Fibroblast of mammary gland (primary cell): ENCODE measurements around the gene KRT9.

Experiments
- DNase-seq: peaks from one replicate; pipeline ENCODE4 v3.0.0-alpha.2; 2010; ENCODE audit warnings: low read depth
- H3K4me3 ChIP-seq: 2 replicates; pipeline ENCODE4 v1.5.1; 2011; ENCODE audit warnings: low read depth, mild to moderate bottlenecking, low read length, moderate library complexity; ENCODE audit not compliant: control insufficient read depth
- CTCF ChIP-seq: conservative IDR thresholded peaks from 2 replicates; pipeline ENCODE4 v1.5.1; 2011; ENCODE audit warnings: low read depth, low read length, inconsistent platforms; ENCODE audit not compliant: control insufficient read depth, insufficient read depth

KRT9 gene

DNA sequence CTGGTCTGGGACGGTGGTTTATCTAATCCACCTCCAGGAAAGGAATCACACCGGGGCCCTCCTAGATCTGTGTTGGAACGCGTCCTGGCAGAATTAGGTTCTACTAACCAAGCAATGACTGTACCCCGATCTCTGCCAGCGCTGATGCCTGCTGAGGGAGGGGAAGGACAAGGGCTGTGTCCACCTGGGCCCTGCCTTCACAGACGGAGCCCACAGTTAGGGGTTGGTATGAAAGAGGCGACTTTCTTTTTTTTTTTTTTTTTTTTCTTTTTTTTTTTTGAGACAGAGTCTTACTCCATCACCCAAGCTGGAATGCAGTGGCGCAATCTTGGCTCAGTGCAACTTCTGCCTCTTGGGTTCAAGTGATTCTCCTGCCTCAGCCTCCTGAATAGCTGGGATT is 33.9 kb downstream of the KRT9 start:
- H3K4me3 ChIP-seq = no peak overlapping the region
- no peak for TF ChIP-seq CTCF
- peak; percentile 25 for DNase-seq

DNA sequence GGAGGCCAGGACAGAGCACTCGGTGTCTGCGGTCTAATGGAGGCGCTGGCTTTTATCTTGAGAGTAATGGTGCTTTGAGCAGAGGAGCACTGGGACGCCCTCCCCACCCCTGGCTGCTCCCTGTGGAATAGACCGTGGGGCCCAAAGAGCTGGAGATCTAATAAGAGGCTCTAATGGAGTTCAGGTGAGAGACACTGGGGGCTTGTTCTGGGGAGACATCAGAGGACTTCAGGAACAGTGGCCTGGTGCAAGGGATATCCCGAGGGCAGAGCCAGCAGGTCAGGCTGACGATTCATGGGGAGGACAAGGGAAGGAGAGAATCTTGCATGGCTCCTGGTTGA is 34.3 kb downstream of the KRT9 start:
- no peak for DNase-seq
- H3K4me3 ChIP-seq = no peak overlapping the region
- no peak for TF ChIP-seq CTCF

DNA sequence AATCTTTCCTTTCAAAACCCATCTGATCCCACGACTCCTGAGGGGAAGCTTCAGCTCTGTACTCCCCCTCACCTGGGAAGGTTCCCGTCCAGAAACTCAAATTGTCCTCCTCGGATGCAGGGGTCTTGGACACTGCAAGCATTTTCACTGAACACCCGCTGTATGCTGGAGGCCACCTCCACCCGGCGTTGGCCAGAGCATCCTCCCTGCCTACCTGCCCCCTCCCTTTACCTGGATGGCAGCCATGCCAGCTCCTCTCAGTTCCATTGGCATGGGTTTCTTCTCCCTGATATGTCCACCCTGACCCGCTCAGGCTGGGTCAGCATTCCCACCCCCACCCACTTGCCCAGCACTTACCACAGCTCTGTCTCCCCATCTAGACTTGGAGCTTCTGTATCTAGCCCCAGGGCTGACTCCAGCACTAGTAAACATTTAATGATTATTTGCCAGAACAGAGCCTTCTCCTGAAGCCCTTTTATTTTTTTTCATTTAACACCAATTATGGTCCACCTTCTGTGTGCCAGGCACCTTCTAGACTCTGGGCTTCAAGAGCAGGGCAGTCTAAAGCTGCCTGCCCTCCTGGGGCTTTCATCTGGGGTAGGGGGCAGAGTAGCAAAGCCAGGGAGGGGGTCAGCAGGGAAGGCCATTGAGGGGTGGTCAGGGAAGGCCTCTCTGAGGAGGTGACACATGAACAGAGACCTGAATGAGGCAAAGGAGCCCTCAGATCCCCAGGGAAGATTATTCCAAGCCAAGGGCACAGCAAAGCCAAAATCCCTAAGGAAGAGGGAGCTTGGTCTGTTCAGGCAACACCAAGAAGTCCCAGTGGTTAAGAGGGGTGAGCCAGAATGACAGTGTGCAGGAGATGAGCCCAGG is 34.9 kb downstream of the KRT9 start:
- no peak for DNase-seq
- TF ChIP-seq CTCF = no peak

GRCh38 chr17:41535764-41536481 is 35.9 kb downstream of the KRT9 start:
- DNase-seq = no peak
- no peak for TF ChIP-seq CTCF
- H3K4me3 ChIP-seq = no peak overlapping the region

More for the DNA sequence above, 34.9 kb downstream of the KRT9 start:
- no peak overlapping the region for H3K4me3 ChIP-seq

- DNase-seq = no peak
- no peak overlapping the region for H3K4me3 ChIP-seq
- no peak for TF ChIP-seq CTCF
These were observed 36.8 kb downstream of the KRT9 start for GRCh38 chr17:41534899-41535546.

DNA sequence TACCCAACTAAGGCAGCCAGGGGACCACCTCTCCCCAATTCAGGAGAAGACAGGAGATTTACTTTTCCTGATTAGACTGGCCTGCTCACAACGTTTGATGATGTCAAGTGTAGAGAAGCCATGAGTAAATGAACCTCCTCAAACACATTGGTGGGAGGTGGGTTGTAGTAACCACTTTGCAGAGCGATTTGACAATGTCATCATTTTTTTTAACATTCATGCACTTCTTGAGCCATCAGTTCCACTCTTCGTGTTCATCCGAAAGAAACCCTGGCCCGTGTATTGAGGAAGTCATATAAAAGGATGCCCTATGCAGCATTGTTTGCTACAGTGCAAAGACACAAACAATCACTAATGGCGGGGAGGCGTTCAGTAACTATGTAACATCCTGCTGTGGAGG is 38.2 kb downstream of the KRT9 start:
- no peak for DNase-seq
- H3K4me3 ChIP-seq = no peak overlapping the region
- no peak for TF ChIP-seq CTCF
